ENCODE measurements around the gene C1orf94. TPM values are rescaled to one million over a fixed set of nuclear protein-coding genes. Genes with fewer than 3 reads are reported as not detected.

C1orf94 gene
- total RNA-seq: not detected

GRCh38 chr1:34176830-34177603 lies at the start of gene C1orf94:
TSS of gene C1orf94 (plus strand) at chr1:34176907. CDS start at chr1:34177790, 883 bp downstream.
- ATAC-seq: no peak

DNA sequence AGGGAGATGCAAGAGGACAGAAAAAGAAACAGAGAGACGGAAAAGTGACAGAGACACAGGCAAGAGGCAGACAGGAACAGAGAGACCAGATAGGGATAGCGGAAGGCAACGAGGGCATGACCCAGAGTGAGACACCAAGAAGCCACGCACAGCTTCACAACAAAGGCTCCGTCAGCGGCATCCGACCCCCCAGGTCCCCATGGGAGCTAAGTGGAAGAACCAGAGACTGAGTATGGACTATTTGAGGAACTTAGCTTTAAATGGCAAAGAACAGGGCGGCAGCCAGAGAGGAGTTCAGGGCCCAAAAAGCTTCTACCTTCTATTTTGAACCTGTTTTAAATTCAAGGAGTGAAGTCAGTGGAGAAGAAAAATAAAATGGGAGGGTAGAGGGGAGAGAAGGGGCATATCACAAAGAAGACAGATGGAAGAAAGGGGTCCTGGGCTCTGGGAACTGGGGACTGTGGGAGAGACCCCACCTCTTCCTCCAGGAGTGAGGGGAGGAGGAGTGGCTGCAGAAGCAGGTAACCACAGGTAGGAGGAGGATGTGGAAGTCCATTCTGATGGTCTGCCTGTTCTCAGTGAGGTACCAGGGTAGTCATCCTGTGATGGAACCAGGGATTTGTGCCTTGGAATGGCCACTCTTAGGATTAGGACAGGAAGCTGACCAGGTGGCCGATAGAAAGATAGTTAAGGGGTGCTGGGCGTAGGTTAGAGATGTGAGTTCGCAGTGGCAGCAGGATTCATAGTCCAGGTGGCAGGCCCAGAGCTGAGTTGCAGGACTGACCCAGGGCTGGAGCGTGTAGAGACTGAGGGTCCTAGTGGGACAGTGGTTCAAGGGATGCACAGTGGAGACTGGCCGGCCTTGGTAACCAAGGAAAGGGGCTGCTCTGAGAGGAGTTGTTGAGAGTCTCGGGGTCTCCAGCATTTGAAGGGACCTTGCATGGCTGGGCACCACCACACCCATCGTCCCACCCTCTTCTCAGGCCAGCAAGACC lies 49.4 kb upstream of the C1orf94 start:
- ATAC-seq: no peak

GRCh38 chr1:34128186-34128889 lies 48.4 kb upstream of the C1orf94 start:
- no peak for ATAC-seq

- no peak for ATAC-seq
Measured at GRCh38 chr1:34129630-34130029, 47.1 kb upstream of the C1orf94 start.

DNA sequence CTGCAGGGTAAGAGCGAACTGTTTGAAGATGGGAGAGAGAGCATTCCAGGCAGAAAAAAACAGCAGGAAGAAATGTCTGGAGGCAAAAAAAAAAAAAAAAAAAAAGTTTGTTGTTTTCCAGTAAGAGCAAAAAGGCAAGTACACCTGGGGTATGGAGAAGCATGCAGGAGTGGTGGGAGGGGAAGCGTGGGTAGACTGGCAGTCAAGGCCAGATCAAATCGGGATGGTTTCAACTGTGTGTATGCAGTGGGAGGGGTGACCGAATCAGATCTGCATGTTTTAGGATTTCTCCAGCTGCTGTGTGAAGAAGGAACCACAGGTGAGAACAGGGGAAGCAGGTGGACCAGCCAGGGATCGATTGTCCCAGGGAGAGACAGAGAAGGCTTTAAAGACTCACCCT lies 46.4 kb upstream of the C1orf94 start:
- ATAC-seq: no peak

DNA sequence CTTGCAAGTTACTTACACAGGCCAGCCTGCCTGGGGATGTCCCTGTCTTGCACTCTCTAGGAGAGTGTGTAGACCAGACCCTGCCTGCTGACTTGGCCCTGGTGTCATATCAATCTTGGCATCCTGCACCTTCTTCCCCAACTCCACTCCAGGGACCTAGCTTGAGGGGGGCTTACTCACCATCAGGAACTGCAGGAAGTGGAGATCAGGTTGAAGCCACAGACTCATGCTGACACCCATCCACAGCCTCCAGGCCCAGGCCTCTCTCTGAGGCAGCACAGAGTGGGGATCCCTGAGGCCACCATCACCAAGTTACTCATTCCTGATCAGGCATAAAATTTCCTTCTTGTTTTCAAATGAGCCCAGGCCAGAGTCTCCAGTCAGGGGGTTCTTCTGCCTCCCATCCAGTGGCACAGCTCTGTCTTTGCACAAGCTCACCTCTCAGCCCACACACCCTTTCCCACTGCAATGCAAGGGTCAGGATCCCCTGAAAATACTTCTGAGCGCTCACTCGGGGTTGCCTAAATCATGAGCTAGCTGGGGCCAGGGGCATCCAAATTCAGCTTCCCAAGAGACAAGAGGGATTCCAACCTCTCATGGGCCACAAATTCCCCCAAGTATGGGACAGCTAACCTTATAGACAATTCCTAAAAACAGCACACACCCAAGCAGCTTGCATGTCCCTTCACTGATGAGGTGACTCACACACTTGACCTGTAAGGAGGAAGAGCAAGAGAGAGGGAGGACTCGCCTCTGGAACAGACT lies 45.1 kb upstream of the C1orf94 start:
- no peak for ATAC-seq

GRCh38 chr1:34132161-34132420 lies 44.6 kb upstream of the C1orf94 start:
- no peak for ATAC-seq

- no peak for ATAC-seq
Measured at GRCh38 chr1:34137411-34137810, 39.3 kb upstream of the C1orf94 start.

DNA sequence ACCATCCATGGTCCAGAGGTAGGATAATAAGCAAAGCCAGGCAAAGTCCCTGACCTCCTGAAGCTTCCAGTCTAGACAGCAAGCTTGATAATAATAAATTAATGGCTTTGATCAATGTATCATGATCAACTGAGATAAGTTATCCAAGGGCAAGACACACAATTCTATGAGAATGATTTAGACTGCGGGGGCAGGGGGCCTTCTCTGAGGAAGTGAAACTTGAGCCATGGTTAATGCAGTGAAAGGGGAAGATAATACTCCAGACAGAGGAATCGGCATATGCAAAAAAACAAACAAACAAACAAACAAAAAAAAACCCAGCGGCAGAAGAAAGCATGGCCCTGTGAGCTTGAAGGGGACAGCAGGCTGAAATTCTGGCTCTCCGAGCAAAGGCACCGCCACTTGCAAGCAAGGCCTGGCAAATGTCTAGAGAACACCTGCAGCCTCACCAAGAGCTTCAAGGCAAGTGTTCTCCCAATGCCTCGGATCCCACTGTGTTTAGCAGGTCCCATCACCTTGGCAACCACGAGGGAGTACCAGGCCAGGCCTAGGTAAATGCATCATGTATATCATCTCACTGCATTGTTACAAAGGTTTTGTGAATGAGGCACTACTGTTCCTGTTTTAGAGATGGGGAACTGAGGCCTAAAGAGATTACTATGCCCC lies 36.6 kb upstream of the C1orf94 start:
- ATAC-seq: no peak

- no peak for ATAC-seq
Measured at GRCh38 chr1:34143975-34144374, 32.7 kb upstream of the C1orf94 start.

GRCh38 chr1:34144766-34145165 lies 31.9 kb upstream of the C1orf94 start:
- ATAC-seq: no peak

DNA sequence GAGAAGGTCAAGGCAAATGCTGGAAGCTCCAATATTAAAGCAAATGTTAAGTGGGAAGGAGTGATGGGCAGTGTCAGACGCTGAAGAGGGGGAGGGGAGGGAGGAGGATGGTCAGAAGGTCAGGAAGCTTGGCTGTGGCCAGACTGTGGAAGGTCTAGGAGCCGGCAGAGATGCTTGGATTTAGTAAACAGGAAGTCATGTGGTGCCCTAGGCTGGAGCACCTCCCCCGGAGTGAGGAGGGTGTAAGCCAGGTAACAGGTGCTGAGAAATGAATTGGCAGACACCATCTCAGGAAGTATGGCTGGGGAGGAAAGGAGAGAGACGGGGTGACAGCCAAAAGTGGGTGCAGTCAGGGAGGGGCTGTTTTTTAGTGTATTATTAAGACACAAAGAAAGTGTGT lies 29.4 kb upstream of the C1orf94 start:
- ATAC-seq: no peak

DNA sequence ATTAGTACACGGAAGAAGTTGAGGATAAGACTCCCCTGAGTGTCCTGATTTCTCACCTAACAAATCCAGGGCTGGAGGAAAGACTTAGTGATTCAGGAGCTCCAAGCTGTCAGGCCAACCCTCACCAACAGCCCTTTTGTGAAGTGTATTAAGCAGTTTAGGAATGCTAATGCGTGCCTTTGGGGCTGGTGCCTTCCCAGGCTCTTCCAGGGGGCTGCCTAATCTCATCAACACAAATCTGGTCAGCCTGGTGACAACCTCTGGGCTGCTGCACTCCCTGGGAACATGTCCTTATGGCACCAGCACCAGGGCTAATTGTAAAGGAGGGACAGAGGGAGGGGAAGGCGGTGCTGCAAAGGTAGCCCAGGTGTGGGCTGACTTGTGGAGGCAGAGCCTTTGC lies 27.2 kb upstream of the C1orf94 start:
- no peak for ATAC-seq

- no peak for ATAC-seq
Measured at GRCh38 chr1:34153246-34153645, 23.5 kb upstream of the C1orf94 start.

GRCh38 chr1:34155860-34156259 lies 20.8 kb upstream of the C1orf94 start:
- no peak for ATAC-seq

GRCh38 chr1:34156739-34157138 lies 20.0 kb upstream of the C1orf94 start:
- ATAC-seq: no peak

- ATAC-seq: peak; percentile 93
Measured at GRCh38 chr1:34162852-34163766, 13.6 kb upstream of the C1orf94 start.

DNA sequence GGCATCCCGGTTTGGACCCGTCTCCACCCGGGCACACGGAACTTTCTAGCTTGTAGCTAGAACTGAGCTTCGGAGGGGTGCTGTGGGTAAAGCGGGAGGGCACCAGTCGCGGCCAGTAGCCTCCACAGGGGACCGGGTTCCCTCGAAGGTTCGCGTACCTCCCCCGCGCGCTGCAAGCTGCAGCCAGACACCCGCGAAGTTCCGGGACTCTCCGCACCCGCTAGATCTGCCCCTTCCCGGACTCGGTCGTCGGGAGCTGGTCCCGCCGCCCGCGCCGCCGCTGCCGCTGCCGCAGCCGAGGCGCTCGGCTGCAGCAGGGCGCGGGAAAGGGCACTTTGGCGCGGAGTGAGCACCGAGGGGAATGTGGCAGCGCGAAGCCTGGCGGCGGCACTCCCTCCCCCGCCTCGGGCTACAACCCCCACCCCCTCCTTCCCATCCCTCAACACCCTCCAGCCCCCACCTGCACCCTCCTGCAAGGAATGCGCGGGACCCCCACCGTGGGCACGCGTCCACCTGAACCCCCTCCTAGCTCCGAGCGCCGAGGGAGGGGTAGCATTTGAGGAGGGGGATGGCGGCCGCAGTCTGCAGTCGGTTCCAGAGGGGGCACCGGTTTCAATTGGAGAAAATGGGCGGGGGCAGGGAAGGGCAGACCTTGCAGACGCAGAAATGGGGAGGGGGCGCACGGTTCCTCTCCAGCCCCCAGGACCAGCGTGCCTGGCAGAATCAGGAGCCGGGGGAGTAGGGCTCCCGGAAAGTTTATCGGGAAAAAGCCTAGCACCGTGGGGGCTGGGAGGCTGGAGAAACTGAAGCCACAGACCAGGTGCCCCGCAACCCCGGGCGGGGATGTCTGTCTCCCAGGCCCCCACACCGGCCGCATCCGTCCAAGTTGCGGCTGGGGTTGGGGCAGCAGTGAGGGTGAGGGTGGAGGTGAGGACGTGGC lies 12.6 kb upstream of the C1orf94 start:
- peak; percentile 17 for ATAC-seq

GRCh38 chr1:34164771-34165391 lies 11.8 kb upstream of the C1orf94 start, which contains the start of gene CSMD2:
TSS of gene CSMD2 (minus strand) at chr1:34165230. CDS start at chr1:34165097, 133 bp downstream.
- ATAC-seq: no peak

All from esophagus mucosa (tissue), 1 donor.